ENCODE data around the gene ZNF140.

ZNF140 gene

GRCh38 chr12:133130808-133131128, 50.0 kb downstream of the ZNF140 start:
- DNase-seq = no peak

- DNase-seq = no peak
These were observed 55.0 kb downstream of the ZNF140 start for GRCh38 chr12:133135747-133136146.

GRCh38 chr12:133145981-133146380, 65.3 kb downstream of the ZNF140 start:
- DNase-seq = no peak

- DNase-seq = no peak
These were observed 75.5 kb downstream of the ZNF140 start for GRCh38 chr12:133156125-133156690.
